Epithelial cell of esophagus (primary cell): Measurements from ENCODE around the gene NQO1.

Source experiments
- DNase-seq: peaks from one replicate; pipeline ENCODE4 v3.0.0; 2010; ENCODE audit warnings: low read depth
- H3K4me3 ChIP-seq: 2 replicates; pipeline ENCODE4 v1.5.1; 2011; ENCODE audit warnings: mild to moderate bottlenecking, low read length, control low read depth
- TF ChIP-seq, protein P1 (sequence below): IDR thresholded peaks from 2 replicates; pipeline ENCODE4 v1.5.1; 2011; ENCODE audit warnings: low read depth, mild to moderate bottlenecking, low read length, control low read depth, inconsistent platforms; ENCODE audit not compliant: insufficient read depth; ENCODE audit errors: missing control alignments

The NQO1 gene

DNA sequence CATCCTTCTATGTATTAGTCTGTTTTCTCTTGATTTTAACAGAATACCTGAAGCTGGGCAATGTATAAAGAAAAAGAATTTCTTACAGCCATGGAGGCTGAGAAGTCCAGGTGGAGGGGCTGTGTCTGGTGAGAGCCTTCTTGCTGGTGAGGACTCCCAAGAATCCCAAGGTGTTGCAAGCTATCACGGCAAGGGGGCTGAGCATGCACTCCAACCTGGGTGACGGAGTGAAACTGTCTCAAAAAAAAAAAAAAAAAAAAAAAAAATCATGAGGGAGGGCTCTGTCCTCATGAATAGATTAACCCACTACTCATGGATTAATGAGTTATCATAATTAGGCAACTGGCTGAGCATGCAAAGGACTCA lies 19.4 kb downstream of the NQO1 start:
- TF ChIP-seq, protein P1, sequence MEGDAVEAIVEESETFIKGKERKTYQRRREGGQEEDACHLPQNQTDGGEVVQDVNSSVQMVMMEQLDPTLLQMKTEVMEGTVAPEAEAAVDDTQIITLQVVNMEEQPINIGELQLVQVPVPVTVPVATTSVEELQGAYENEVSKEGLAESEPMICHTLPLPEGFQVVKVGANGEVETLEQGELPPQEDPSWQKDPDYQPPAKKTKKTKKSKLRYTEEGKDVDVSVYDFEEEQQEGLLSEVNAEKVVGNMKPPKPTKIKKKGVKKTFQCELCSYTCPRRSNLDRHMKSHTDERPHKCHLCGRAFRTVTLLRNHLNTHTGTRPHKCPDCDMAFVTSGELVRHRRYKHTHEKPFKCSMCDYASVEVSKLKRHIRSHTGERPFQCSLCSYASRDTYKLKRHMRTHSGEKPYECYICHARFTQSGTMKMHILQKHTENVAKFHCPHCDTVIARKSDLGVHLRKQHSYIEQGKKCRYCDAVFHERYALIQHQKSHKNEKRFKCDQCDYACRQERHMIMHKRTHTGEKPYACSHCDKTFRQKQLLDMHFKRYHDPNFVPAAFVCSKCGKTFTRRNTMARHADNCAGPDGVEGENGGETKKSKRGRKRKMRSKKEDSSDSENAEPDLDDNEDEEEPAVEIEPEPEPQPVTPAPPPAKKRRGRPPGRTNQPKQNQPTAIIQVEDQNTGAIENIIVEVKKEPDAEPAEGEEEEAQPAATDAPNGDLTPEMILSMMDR = no peak
- DNase-seq = no peak
- H3K4me3 ChIP-seq = no peak overlapping the region

DNA sequence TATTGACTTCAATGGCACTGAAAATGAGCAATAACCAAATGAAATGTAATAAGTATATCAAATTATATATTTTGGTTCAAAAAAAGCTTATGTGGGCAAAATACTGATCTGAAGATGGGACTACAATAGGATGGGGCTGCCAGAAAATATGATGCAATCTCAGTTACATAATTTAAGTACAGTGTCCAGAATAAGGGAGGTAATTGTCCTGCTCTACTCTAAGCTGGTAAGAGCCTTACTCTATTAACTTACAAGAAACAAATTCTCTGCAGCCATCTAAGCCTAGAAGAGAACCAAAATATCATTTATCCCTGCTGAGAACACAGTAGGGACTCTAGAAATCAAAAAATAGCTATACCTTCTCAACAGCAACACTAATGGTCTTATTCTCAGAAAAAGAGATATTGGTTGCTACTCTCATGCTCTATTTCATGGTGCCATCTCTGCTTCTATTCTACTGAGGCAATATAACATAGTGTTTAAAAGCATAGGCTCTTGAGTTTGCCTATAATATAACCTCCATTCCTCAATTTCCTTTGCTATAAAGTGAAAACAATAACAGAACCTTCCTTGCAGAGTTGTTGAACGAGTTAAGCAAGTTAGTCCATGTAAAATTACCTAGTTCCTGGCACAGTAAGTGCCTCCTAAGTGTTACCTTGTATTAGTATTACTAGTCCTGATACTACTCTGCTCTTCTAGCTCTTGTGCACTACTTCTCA lies 19.9 kb downstream of the NQO1 start:
- TF ChIP-seq, protein P1 = no peak

DNA sequence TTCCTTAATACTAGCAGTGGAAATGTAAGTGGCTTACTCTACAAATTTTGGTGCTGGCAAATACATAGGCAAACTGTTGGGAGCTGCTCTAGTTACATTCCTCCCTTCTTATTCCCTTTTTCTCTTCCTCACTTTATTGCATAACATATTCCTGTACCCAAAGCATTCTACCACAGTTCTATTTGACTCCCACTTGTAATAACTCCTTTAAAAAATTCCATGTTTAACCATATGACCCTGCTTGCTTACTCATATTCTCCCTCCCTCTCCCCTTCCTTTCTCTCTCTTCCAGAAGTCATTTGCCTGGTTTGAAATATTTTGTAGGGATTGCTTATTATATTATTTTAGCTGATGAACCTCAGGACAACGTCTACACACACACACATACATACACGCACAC lies 22.7 kb downstream of the NQO1 start:
- no peak for DNase-seq
- no peak overlapping the region for H3K4me3 ChIP-seq
- TF ChIP-seq, protein P1 = no peak

More for the DNA sequence above, 19.9 kb downstream of the NQO1 start:
- DNase-seq = peak; percentile 76
- H3K4me3 ChIP-seq = peak overlapping the region; percentile 18

DNA sequence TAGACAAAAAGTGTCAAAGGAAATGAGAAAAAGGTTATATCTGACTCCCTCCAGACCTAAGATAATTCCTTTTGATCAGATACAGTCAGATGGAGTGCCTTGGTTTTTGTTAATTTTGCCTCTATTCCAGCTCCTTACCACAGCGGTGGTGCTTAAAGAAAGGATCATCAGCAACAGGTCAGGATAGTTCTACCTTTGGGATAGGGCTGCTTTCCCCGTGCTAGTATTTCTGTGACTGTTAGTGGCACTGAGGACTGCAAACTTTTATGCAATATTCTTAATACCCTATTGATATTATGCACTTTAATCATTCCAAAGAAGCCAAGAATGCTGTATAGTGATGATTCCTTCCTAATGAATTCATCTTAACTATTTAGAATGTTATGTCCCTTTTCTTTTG lies 24.5 kb downstream of the NQO1 start:
- TF ChIP-seq, protein P1 = no peak
- DNase-seq = no peak
- H3K4me3 ChIP-seq = no peak overlapping the region

DNA sequence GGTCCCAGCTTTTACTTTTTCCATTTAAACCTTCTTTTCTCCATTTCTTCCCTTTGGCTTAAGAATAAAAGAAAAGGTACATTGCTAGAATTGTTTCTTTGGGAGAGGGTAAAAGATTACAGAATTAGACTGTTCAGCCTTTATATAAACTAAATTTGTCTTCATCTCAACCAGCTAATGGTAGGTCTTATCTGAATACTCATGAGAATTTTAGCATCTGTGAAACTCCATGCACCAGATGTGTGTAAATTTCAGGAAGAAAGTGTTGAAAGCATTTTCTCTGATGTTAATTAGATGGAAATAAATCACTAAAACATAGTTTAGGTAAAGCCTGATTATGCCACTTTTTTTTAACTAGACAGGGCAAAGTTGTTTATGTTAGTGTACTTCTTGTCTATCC lies 24.9 kb downstream of the NQO1 start:
- TF ChIP-seq, protein P1 = no peak
- DNase-seq = no peak
- no peak overlapping the region for H3K4me3 ChIP-seq

DNA sequence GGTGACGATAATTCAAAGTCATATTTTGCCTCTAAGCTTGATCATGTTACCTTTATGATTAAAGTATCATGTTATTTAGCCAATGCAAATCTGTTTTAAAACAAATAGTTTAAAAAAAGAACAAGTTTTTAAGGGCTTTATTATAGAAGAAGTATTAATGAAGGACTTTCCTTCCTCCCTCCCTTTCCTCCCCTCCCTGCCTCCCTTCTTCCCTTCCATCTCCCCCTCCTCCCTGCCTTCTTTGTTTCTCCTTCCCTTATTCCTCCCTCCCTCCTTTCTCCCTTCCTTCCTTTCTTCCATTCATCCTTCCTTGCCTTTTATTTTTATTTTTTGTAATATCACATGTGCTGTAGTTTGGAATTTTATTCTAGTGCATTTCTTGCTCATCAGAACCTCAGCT lies 26.4 kb downstream of the NQO1 start:
- H3K4me3 ChIP-seq = no peak overlapping the region
- no peak for DNase-seq
- TF ChIP-seq, protein P1 = no peak

DNA sequence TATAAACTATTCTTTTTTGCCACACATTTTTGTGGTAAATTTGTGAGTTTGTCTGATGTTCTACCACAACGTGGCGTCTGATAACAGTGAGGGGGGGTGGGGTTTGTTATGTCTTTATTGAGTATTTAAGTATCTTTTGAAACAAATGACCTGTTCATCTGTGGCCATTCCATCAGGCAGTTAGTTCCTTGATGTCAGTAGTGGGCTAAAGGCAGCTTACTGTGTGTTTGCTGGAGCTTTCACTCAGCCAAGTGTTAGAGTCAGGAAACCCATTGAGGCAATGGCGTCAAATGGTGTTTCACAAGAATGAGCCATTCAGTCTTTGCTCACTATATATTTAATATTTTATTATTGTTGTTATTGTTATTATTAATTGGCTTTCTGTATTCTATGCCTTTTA lies 28.0 kb downstream of the NQO1 start:
- no peak for DNase-seq
- no peak overlapping the region for H3K4me3 ChIP-seq
- TF ChIP-seq, protein P1 = no peak
